Transverse colon (tissue), 4 donors: Measurements from ENCODE around the gene NUP50. TPM values are rescaled to one million over a fixed set of nuclear protein-coding genes. Genes with fewer than 3 reads are reported as not detected.
A peak's percentile ranks its signal among the peaks of the same experiment; 100 is the strongest.

ENCODE experiments used
- DNase-seq: peaks from one replicate; pipeline ENCODE4 v3.0.0-alpha.2; 2019
- H3K27ac ChIP-seq, 4 donors: fragments of 200-600 bp; sonication (generic); 2 replicates each; pipeline ENCODE4 v1.5.1; 2016 to 2018; ENCODE audit warnings: inconsistent platforms in 4 of 4
- H3K27me3 ChIP-seq: fragments of 200-600 bp; sonication (generic); 2 replicates; pipeline ENCODE4 v1.5.1; 2017; ENCODE audit warnings: inconsistent platforms
- H3K36me3 ChIP-seq, 4 donors: fragments of 200-600 bp; sonication (generic); 2 replicates each; pipeline ENCODE4 v1.5.1; 2017 to 2019; ENCODE audit warnings: inconsistent platforms in 4 of 4
- H3K4me1 ChIP-seq, 4 donors: fragments of 200-600 bp; sonication (generic); 2 replicates each; pipeline ENCODE4 v1.5.1; 2017 to 2020; ENCODE audit warnings: inconsistent platforms in 4 of 4
- H3K4me3 ChIP-seq, 4 donors: fragments of 200-600 bp; sonication (generic); 1 replicate in 1 of 4; 2 replicates in 3 of 4; pipeline versions ENCODE4 v1.5.1 to v1.6.1; 2017 to 2019; ENCODE audit warnings: inconsistent platforms in 4 of 4
- H3K9me3 ChIP-seq, 2 donors: fragments of 200-600 bp; sonication (generic); 2 replicates each; pipeline ENCODE4 v1.5.1; 2017 to 2019; ENCODE audit warnings: inconsistent platforms in 2 of 2
- CTCF ChIP-seq, 5 experiments: fragments of 200-600 bp in 3 of 5; fragments of 450-650 bp in 2 of 5; sonication (generic) in 3 of 5; IDR thresholded peaks; 1 replicate in 2 of 5; 2 replicates in 3 of 5; pipeline ENCODE4 v1.5.1; 2016 to 2017; ENCODE audit warnings: antibody characterized with exemption in 5 of 5, inconsistent platforms in 3 of 5, mild to moderate bottlenecking in 2 of 5, moderate library complexity in 1 of 5
- EP300 ChIP-seq: sonication (generic); formaldehyde crosslinking; IDR thresholded peaks from one replicate; pipeline ENCODE4 v1.6.1; 2017; ENCODE audit warnings: antibody characterized with exemption, low read depth
- POLR2A ChIP-seq: fragments of 450-650 bp; IDR thresholded peaks from one replicate; pipeline ENCODE4 v1.6.1; 2016; ENCODE audit warnings: antibody characterized with exemption, mild to moderate bottlenecking, moderate library complexity
- POLR2AphosphoS5 ChIP-seq, 3 donors: sonication (generic); formaldehyde crosslinking; IDR thresholded peaks; one replicate each; pipeline ENCODE4 v1.6.1; 2016; ENCODE audit warnings: antibody characterized with exemption in 3 of 3
- WGBS, 2 donors: methylation state at CpG; one replicate each; pipeline ENCODE4 v1.1.5; 2018; ENCODE audit warnings: low coverage in 1 of 2; 5-methylcytosine and 5-hydroxymethylcytosine counted together
- in situ Hi-C, 4 donors: fragments of 200-750 bp; cut with MboI; loops; one replicate each; pipeline versions ENCODE4 v1.15.0 to v1.15.1; 2017; ENCODE audit warnings: low sequenced_read_pairs in 3 of 4, low pct_ligation_motif_present in 1 of 4, low pct_unique_long_range_greater_than_20kb in 1 of 4
- intact Hi-C: fragments of 100-400 bp; cut with DNase I; formaldehyde crosslinking; loops from one replicate; pipeline ENCODE4 v1.15.1; 2023; ENCODE audit warnings: low total_unique reads
- total RNA-seq, 4 donors: library from RNA; depleted of rRNA; stranded (reverse); fragments of >200 nt; gene quantifications; one replicate each; pipeline ENCODE4 v1.1.0, GENCODE V29; 2016

The NUP50 gene
- total RNA-seq, 4 donors from 2014 or later, result 47.0 to 152 (median 73.5) TPM

GRCh38 chr22:45221201-45221600 is 57.5 kb downstream of the NUP50 start:
- Histone ChIP-seq H3K27ac (no peak overlapping the region), H3K9me3 (no peaks in the 10 kb centered on the region), H3K4me1 (peaks cover 0 to 21% (median 8%) of the 10 kb centered on the region in 4 donors), H3K27me3 (no peaks in the 10 kb centered on the region), H3K4me3 (no peak overlapping the region), H3K36me3 (no peaks in the 10 kb centered on the region)
- 76 to 81% methylated on average over 5 of the region's 5 CpGs for WGBS, 2 donors
- TF ChIP-seq POLR2A, result no peak
- TF ChIP-seq POLR2AphosphoS5 (IDR thresholded peaks at IDR 0.05), result no peak
- TF ChIP-seq EP300, result no peak
- TF ChIP-seq CTCF (IDR thresholded peaks at IDR 0.05), result no peak
- in situ Hi-C loops (no loop called here), intact Hi-C loops (no loop called here)
- no peak for DNase-seq

DNA sequence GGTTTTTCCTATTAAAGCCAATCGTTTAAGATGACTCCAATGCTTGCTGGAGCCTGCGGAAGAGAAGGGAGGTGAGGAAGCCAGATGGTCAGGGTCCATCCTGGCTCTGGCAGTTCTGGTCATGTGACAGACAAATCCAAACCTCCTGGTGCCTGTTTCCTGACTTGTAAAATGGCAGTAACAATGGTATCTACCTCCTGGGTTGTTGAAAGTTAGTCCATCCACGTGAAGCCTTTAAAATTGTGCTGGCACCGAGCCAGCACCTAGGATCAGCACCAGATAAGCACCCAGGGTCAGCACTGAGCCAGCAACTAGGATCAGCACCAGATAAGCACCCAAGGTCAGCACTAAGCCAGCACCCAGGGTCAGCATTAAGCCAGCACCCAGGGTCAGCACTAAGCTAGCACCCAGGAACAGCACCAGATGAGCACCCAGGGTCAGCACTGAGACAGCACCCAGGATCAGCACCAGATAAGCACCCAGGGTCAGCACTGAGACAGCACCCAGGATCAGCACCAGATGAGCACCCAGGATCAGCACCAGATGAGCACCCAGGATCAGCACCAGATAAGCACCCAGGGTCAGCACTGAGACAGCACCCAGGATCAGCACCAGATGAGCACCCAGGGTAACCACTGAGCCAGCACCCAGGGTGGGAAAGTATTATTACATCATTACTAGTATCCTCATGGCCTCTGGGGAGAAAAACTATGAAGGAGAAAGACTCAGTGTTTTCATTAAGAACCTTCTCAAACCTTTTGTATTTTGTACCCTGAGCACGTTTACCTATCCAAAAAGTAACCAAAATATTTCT is 59.8 kb downstream of the NUP50 start:
- WGBS, 2 donors, result 53 to 57% methylated on average over 3 to 5 of the region's 5 CpGs
- intact Hi-C loops (no loop called here), in situ Hi-C loops (no loop called here)
- DNase-seq, result no peak
- Histone ChIP-seq H3K4me3 (no peak overlapping the region), H3K27me3 (no peaks in the 10 kb centered on the region), H3K27ac (no peak overlapping the region), H3K36me3 (no peaks in the 10 kb centered on the region), H3K9me3 (no peaks in the 10 kb centered on the region), H3K4me1 (peaks cover 6 to 34% (median 14%) of the 10 kb centered on the region in 4 donors)
- no peak for TF ChIP-seq POLR2AphosphoS5 (IDR thresholded peaks at IDR 0.05)
- no peak for TF ChIP-seq EP300
- no peak for TF ChIP-seq CTCF (IDR thresholded peaks at IDR 0.05)
- TF ChIP-seq POLR2A, result no peak

- no peaks in the 10 kb centered on the region for H3K9me3 ChIP-seq
- no peak for TF ChIP-seq POLR2AphosphoS5 (IDR thresholded peaks at IDR 0.05)
- no peak for TF ChIP-seq CTCF (IDR thresholded peaks at IDR 0.05)
- no peak for TF ChIP-seq EP300
- TF ChIP-seq POLR2A, result no peak
- no peaks in the 10 kb centered on the region for H3K27me3 ChIP-seq
- 70 to 73% methylated on average over 4 to 8 of the region's 11 CpGs for WGBS, 2 donors
- no peak for DNase-seq
- no peak overlapping the region for H3K27ac ChIP-seq
- H3K4me1 ChIP-seq, result peaks cover 6 to 34% (median 14%) of the 10 kb centered on the region in 4 donors
- in situ Hi-C loops, result no loop called here
- intact Hi-C loops, result no loop called here
- no peaks in the 10 kb centered on the region for H3K36me3 ChIP-seq
- no peak overlapping the region for H3K4me3 ChIP-seq
Measured at GRCh38 chr22:45224331-45224730, 60.6 kb downstream of the NUP50 start.

DNA sequence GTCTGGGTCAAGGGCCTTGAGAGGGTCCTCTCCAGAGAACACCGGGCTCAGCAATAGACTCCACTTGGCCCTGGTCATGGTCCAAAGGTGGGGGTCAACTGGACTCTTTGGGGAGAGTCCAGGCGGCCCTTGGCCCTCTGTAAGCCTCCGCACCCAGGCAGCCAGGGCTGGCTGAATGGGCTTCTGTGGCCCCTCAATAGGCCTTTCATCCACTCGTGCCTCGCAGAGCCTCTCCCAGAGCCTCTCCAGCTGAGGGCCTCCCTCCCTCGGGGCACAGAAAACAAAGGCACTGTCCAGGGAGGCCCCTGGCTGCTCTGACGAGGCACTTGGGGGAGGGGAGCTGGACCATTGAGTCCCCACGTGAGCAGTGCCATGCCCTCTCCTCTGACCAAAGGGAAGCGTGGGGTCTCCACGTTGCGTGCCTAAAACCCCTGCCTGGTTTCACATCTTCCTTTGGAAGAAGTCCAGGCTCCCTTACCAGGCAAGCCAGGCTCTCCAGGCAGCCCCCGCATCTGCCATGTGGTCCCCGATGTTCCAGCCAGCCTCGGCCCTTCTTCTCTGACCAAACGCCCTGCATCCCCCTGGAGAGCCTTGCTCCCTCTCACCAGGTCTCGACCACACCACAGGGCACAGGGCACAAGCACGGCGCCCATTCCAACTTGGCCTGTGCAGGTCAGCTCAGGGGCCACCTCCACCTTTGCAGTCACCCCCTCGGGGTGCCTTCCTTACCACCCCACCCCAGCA is 61.4 kb downstream of the NUP50 start:
- 86% methylated on average over 15 of the region's 19 CpGs; no CpG with 5 or more reads in 1 of the 2 donors for WGBS, 2 donors
- no peak for DNase-seq
- H3K4me3 ChIP-seq, result no peak overlapping the region
- in situ Hi-C loops (no loop called here), intact Hi-C loops (no loop called here)
- no peaks in the 10 kb centered on the region for H3K27me3 ChIP-seq
- H3K27ac ChIP-seq, result peak overlapping the region in 2 of 4 donors; percentile 52 to 67
- H3K9me3 ChIP-seq, result no peaks in the 10 kb centered on the region
- H3K4me1 ChIP-seq, result peaks cover 6 to 34% (median 14%) of the 10 kb centered on the region in 4 donors
- H3K36me3 ChIP-seq, result no peaks in the 10 kb centered on the region
- TF ChIP-seq CTCF (IDR thresholded peaks at IDR 0.05) (no peak), POLR2AphosphoS5 (IDR thresholded peaks at IDR 0.05) (no peak), EP300 (no peak), POLR2A (no peak)
